K562 (cell line): ENCODE results near the gene KCNAB1. TPM values are rescaled to one million over a fixed set of nuclear protein-coding genes. Genes with fewer than 3 reads are reported as not detected.

Experiments
- CCNT2 ChIP-seq: IDR thresholded peaks from 2 replicates; pipeline ENCODE4 v1.6.1; 2011; ENCODE audit warnings: borderline replicate concordance, low read depth, mild to moderate bottlenecking, moderate library complexity, mixed read lengths, low read length; ENCODE audit not compliant: insufficient read length; ENCODE audit errors: extremely low read depth
- CEBPG ChIP-seq, 3 experiments: fragments of 200-800 bp in 1 of 3; sonication (Bioruptor generic) in 1 of 3; sonication (generic) in 1 of 3; formaldehyde crosslinking in 1 of 3; IDR thresholded peaks in 2 of 3; conservative IDR thresholded peaks in 1 of 3; 2 replicates each; pipeline versions ENCODE4 v1.6.1 to v1.8.0; 2016 to 2022; ENCODE audit warnings: missing compliant biosample characterization in 2 of 3, missing genetic modification characterization in 2 of 3, mild to moderate bottlenecking in 1 of 3, missing genetic modification reagents in 1 of 3
- ELF1 ChIP-seq: fragments of 200-800 bp; sonication (Bioruptor generic); IDR thresholded peaks from 2 replicates; pipeline ENCODE4 v1.6.1; 2016; ENCODE audit warnings: missing genetic modification characterization, missing compliant biosample characterization
- FOXA3 ChIP-seq, 2 experiments: fragments of 450-650 bp in 1 of 2; sonication (generic) in 1 of 2; formaldehyde crosslinking; IDR thresholded peaks in 1 of 2; conservative IDR thresholded peaks in 1 of 2; 2 replicates each; pipeline versions ENCODE4 v1.4.0 to v1.8.0; 2020 to 2022; ENCODE audit warnings: mild to moderate bottlenecking in 2 of 2, missing genetic modification reagents in 1 of 2
- GATA2 ChIP-seq: sonication (generic); formaldehyde crosslinking; IDR thresholded peaks from 2 replicates; pipeline ENCODE4 v1.4.0; 2020; ENCODE audit warnings: mild to moderate bottlenecking, missing genetic modification reagents
- HDAC1 ChIP-seq, 2 experiments: fragments of 450-650 bp; IDR thresholded peaks; 2 replicates each; pipeline ENCODE4 v1.6.1; 2016 to 2017; ENCODE audit warnings: inconsistent platforms in 1 of 2, mild to moderate bottlenecking in 1 of 2, moderate library complexity in 1 of 2
- MAFF ChIP-seq: IDR thresholded peaks from 2 replicates; pipeline ENCODE4 v1.6.1; 2012; ENCODE audit warnings: low read length, improper control_type of control experiment
- MAFG ChIP-seq: fragments of 450-650 bp; conservative IDR thresholded peaks from 2 replicates; pipeline ENCODE4 v1.6.1; 2016; ENCODE audit warnings: missing genetic modification characterization, missing compliant biosample characterization
- MBD2 ChIP-seq: sonication (generic); IDR thresholded peaks from 2 replicates; pipeline ENCODE4 v1.6.1; 2016; ENCODE audit warnings: low read depth, borderline replicate concordance
- MEF2A ChIP-seq: IDR thresholded peaks from 2 replicates; pipeline ENCODE4 v1.6.1; 2011; ENCODE audit warnings: low read depth, mild to moderate bottlenecking, low read length, moderate library complexity; ENCODE audit not compliant: control insufficient read depth
- MTA3 ChIP-seq: fragments of 450-650 bp; formaldehyde crosslinking; IDR thresholded peaks from 2 replicates; pipeline ENCODE4 v1.6.1; 2017; ENCODE audit warnings: mild to moderate bottlenecking, borderline replicate concordance
- PCBP2 ChIP-seq: fragments of 200-400 bp; formaldehyde crosslinking; IDR thresholded peaks from 2 replicates; pipeline ENCODE4 v1.6.1; 2018; ENCODE audit warnings: low read length, low read depth, mild to moderate bottlenecking, moderate library complexity; ENCODE audit not compliant: poor library complexity, severe bottlenecking
- RCOR1 ChIP-seq, 2 experiments: IDR thresholded peaks; 2 replicates each; pipeline ENCODE4 v1.6.1; 2012; ENCODE audit warnings: low read depth in 2 of 2, low read length in 2 of 2, borderline replicate concordance in 1 of 2, improper control_type of control experiment in 1 of 2
- TBP ChIP-seq: optimal IDR thresholded peaks from 2 replicates; pipeline ENCODE3; 2011; ENCODE audit warnings: low read depth, low read length, improper control_type of control experiment
- ZFPM2 ChIP-seq: fragments of 250-450 bp; sonication (Bioruptor Pico); IDR thresholded peaks from 2 replicates; pipeline ENCODE4 v1.5.1; 2022; ENCODE audit warnings: mild to moderate bottlenecking
- ZNF197 ChIP-seq: fragments of 200-800 bp; sonication (Bioruptor generic); IDR thresholded peaks from 2 replicates; pipeline ENCODE4 v1.6.1; 2016; ENCODE audit warnings: low read depth, missing genetic modification characterization, missing compliant biosample characterization
- polyA plus RNA-seq, 8 experiments: library from polyadenylated mRNA; depleted of rRNA in 4 of 8; stranded (reverse) in 5 of 8; unstranded in 3 of 8; fragments of >200 nt; fragmentation: Nextera tagmentation in 2 of 8; fragmentation: Illumina TruSeq in 1 of 8; extraction: Ambion mirVana in 2 of 8; extraction: Trizol in 1 of 8; gene quantifications; 2 replicates each; pipeline versions ENCODE4 v1.2.1 to v1.2.3, GENCODE V29; 2011 to 2014; ENCODE audit warnings: inconsistent platforms in 1 of 8, missing spikeins in 1 of 8
- total RNA-seq, 7 experiments: library from RNA; depleted of rRNA in 6 of 7; stranded (reverse); fragments of >200 nt in 6 of 7; fragmentation: Illumina TruSeq in 2 of 7; extraction: Trizol in 2 of 7; gene quantifications; 2 replicates each; pipeline versions ENCODE4 v1.2.1 to v1.2.3, GENCODE V29; 2011 to 2021; ENCODE audit warnings: low replicate concordance in 1 of 7
- TF ChIP-seq, protein P1 (sequence below), 2 experiments: fragments of 450-650 bp in 1 of 2; sonication (generic) in 1 of 2; formaldehyde crosslinking in 1 of 2; IDR thresholded peaks in 1 of 2; conservative IDR thresholded peaks in 1 of 2; 2 replicates each; pipeline versions ENCODE4 v1.6.1 to v1.8.1; 2016 to 2023; ENCODE audit warnings: mild to moderate bottlenecking in 2 of 2, moderate library complexity in 2 of 2, inconsistent platforms in 1 of 2, missing genetic modification reagents in 1 of 2
- TF ChIP-seq, protein P2 (sequence below): sonication (generic); formaldehyde crosslinking; IDR thresholded peaks from 2 replicates; pipeline ENCODE4 v1.8.0; 2022; ENCODE audit warnings: mild to moderate bottlenecking, low read depth, missing genetic modification reagents
- TF ChIP-seq, protein P3 (sequence below): IDR thresholded peaks from 2 replicates; pipeline ENCODE4 v1.6.1; 2011; ENCODE audit not compliant: insufficient read length; ENCODE audit errors: extremely low read depth
- TF ChIP-seq, protein P4 (sequence below): fragments of 450-650 bp; formaldehyde crosslinking; IDR thresholded peaks from 2 replicates; pipeline ENCODE4 v1.4.0; 2020; ENCODE audit warnings: mild to moderate bottlenecking
- TF ChIP-seq, protein P5 (sequence below): fragments of 250-450 bp; sonication (Bioruptor Pico); IDR thresholded peaks from 2 replicates; pipeline ENCODE4 v1.4.0; 2020; ENCODE audit warnings: mild to moderate bottlenecking, moderate library complexity

Gene KCNAB1
- total and polyA plus RNA-seq, 9 of the 15 experiments (the other 6 are each of a cell fraction or from before 2014, with no cell fraction given) = 0.14 to 1.2 (median 0.51) TPM

DNA sequence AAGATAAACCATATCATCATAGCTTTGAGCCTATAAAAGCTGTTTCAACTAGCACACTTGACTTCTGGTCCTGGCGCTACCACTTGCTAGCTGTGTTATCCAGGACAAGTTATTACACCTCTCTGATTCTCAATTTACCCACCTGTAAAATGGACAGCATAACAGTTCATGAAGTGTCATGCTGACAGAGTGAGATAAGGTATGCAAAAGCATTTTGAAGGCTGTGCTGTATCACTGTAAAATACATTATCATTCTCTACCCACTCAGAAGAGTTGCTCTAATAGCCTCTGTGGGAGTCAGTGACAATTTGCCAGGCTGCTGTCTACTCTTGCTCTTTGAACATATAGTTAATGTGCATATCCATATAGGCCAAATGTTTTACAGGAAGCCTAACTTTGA is 341.5 kb downstream of the KCNAB1 start (continued):
- TF ChIP-seq, protein P1, sequence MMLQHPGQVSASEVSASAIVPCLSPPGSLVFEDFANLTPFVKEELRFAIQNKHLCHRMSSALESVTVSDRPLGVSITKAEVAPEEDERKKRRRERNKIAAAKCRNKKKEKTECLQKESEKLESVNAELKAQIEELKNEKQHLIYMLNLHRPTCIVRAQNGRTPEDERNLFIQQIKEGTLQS (IDR thresholded peaks at IDR 0.05) = no peak
- TF ChIP-seq, protein P1 (CRISPR knock-in tag; conservative IDR thresholded peaks at IDR 0.05) = no peak
- TF ChIP-seq ZFPM2 (CRISPR knock-in tag) = no peak
- no peak for TF ChIP-seq MTA3
- no peak for TF ChIP-seq MBD2
- no peak for TF ChIP-seq PCBP2
- TF ChIP-seq, protein P2, sequence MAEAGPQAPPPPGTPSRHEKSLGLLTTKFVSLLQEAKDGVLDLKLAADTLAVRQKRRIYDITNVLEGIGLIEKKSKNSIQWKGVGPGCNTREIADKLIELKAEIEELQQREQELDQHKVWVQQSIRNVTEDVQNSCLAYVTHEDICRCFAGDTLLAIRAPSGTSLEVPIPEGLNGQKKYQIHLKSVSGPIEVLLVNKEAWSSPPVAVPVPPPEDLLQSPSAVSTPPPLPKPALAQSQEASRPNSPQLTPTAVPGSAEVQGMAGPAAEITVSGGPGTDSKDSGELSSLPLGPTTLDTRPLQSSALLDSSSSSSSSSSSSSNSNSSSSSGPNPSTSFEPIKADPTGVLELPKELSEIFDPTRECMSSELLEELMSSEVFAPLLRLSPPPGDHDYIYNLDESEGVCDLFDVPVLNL (CRISPR knock-in tag) = no peak
- TF ChIP-seq GATA2 (CRISPR knock-in tag) = no peak
- no peak for TF ChIP-seq CEBPG (CRISPR knock-in tag; IDR thresholded peaks at IDR 0.05)
- TF ChIP-seq CEBPG (tag; conservative IDR thresholded peaks at IDR 0.05 in 1 of 2, IDR thresholded peaks at IDR 0.05 in 1 of 2) = no peak
- no peak for TF ChIP-seq ELF1 (tag)
- TF ChIP-seq, protein P3, sequence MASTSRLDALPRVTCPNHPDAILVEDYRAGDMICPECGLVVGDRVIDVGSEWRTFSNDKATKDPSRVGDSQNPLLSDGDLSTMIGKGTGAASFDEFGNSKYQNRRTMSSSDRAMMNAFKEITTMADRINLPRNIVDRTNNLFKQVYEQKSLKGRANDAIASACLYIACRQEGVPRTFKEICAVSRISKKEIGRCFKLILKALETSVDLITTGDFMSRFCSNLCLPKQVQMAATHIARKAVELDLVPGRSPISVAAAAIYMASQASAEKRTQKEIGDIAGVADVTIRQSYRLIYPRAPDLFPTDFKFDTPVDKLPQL = no peak
- peak; percentile 48 to 63; a peak in 2 of 4 replicates for TF ChIP-seq HDAC1 (IDR thresholded peaks at IDR 0.05)
- TF ChIP-seq MAFG (tag) = peak; percentile 81
- no peak for TF ChIP-seq ZNF197 (CRISPR knock-in tag)
- no peak for TF ChIP-seq FOXA3 (CRISPR knock-in tag; conservative IDR thresholded peaks at IDR 0.05 in 1 of 2, IDR thresholded peaks at IDR 0.05 in 1 of 2)
- no peak for TF ChIP-seq CCNT2
- no peak for TF ChIP-seq TBP
- peak; percentile 55 to 90; a peak in 3 of 4 replicates for TF ChIP-seq RCOR1 (IDR thresholded peaks at IDR 0.05; ENCODE audit: borderline replicate concordance in 1 of 2, low read depth in 2 of 2, low read length in 2 of 2)
- TF ChIP-seq MAFF = peak; percentile 46; the same call in 1 of the 2 replicates
- TF ChIP-seq, protein P4, sequence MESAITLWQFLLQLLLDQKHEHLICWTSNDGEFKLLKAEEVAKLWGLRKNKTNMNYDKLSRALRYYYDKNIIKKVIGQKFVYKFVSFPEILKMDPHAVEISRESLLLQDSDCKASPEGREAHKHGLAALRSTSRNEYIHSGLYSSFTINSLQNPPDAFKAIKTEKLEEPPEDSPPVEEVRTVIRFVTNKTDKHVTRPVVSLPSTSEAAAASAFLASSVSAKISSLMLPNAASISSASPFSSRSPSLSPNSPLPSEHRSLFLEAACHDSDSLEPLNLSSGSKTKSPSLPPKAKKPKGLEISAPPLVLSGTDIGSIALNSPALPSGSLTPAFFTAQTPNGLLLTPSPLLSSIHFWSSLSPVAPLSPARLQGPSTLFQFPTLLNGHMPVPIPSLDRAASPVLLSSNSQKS (CRISPR knock-in tag) = no peak
- TF ChIP-seq MEF2A = no peak
- TF ChIP-seq, protein P5, sequence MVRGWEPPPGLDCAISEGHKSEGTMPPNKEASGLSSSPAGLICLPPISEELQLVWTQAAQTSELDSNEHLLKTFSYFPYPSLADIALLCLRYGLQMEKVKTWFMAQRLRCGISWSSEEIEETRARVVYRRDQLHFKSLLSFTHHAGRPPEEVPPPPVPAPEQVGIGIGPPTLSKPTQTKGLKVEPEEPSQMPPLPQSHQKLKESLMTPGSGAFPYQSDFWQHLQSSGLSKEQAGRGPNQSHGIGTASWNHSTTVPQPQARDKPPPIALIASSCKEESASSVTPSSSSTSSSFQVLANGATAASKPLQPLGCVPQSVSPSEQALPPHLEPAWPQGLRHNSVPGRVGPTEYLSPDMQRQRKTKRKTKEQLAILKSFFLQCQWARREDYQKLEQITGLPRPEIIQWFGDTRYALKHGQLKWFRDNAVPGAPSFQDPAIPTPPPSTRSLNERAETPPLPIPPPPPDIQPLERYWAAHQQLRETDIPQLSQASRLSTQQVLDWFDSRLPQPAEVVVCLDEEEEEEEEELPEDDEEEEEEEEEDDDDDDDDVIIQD (CRISPR knock-in tag) = no peak
